GM23248 (cell line): ENCODE results near the gene BRF1. TPM values are rescaled to one million over a fixed set of nuclear protein-coding genes. Genes with fewer than 3 reads are reported as not detected.

Experiments
- DNase-seq: peaks from one replicate; pipeline ENCODE4 v3.0.0-alpha.2; 2015
- H2AFZ ChIP-seq: fragments of 200-600 bp; sonication (generic); 2 replicates; pipeline ENCODE4 v1.6.1; 2016; ENCODE audit warnings: antibody characterized with exemption
- H3F3A ChIP-seq: fragments of 200-600 bp; sonication (generic); 2 replicates; pipeline ENCODE4 v1.6.1; 2016; ENCODE audit warnings: mild to moderate bottlenecking, antibody characterized with exemption, mixed run types; ENCODE audit not compliant: insufficient read depth
- H3K27ac ChIP-seq: fragments of 200-600 bp; sonication (generic); 2 replicates; pipeline ENCODE4 v1.5.1; 2016; ENCODE audit warnings: mild to moderate bottlenecking
- H3K27me3 ChIP-seq: fragments of 200-600 bp; sonication (generic); replicated peaks from 2 replicates; pipeline ENCODE4 v1.6.1; 2016; ENCODE audit warnings: mild to moderate bottlenecking; ENCODE audit not compliant: insufficient read depth
- H3K36me3 ChIP-seq: fragments of 200-600 bp; sonication (generic); 2 replicates; pipeline ENCODE4 v1.6.1; 2016; ENCODE audit warnings: low read depth, mild to moderate bottlenecking
- H3K4me1 ChIP-seq: fragments of 200-600 bp; sonication (generic); 2 replicates; pipeline ENCODE4 v1.6.1; 2016; ENCODE audit warnings: mild to moderate bottlenecking; ENCODE audit not compliant: insufficient read depth
- H3K4me2 ChIP-seq: fragments of 200-600 bp; sonication (generic); one replicate; pipeline ENCODE4 v1.6.1; 2016; ENCODE audit warnings: mild to moderate bottlenecking; ENCODE audit not compliant: unreplicated experiment
- H3K4me3 ChIP-seq: fragments of 200-600 bp; sonication (generic); 2 replicates; pipeline ENCODE4 v1.5.1; 2016; ENCODE audit warnings: mild to moderate bottlenecking
- H3K79me2 ChIP-seq: fragments of 200-600 bp; sonication (generic); 2 replicates; pipeline ENCODE4 v1.6.1; 2016; ENCODE audit warnings: mild to moderate bottlenecking; ENCODE audit not compliant: insufficient read depth
- H3K9ac ChIP-seq: fragments of 200-600 bp; sonication (generic); 2 replicates; pipeline ENCODE4 v1.6.1; 2016; ENCODE audit warnings: mild to moderate bottlenecking
- H3K9me2 ChIP-seq: fragments of 200-600 bp; sonication (generic); 2 replicates; pipeline ENCODE4 v1.6.1; 2016; ENCODE audit warnings: mixed run types, mild to moderate bottlenecking, moderate library complexity; ENCODE audit not compliant: insufficient read depth
- H3K9me3 ChIP-seq: fragments of 200-600 bp; sonication (generic); one replicate; pipeline ENCODE4 v1.6.1; 2017; ENCODE audit warnings: low read depth
- H4K20me1 ChIP-seq: fragments of 200-600 bp; sonication (generic); 2 replicates; pipeline ENCODE4 v1.6.0; 2016; ENCODE audit not compliant: insufficient read depth
- EZH2 ChIP-seq: fragments of 200-600 bp; sonication (generic); IDR thresholded peaks from 2 replicates; pipeline ENCODE4 v1.6.1; 2018; ENCODE audit warnings: antibody characterized with exemption, mild to moderate bottlenecking; ENCODE audit not compliant: insufficient read depth, poor library complexity, severe bottlenecking
- EZH2phosphoT487 ChIP-seq: fragments of 200-600 bp; sonication (generic); IDR thresholded peaks from 2 replicates; pipeline ENCODE4 v1.6.1; 2018; ENCODE audit warnings: antibody characterized with exemption, moderate library complexity, mild to moderate bottlenecking, low read depth; ENCODE audit not compliant: insufficient read depth
- WGBS, 2 experiments: methylation state at CpG; one replicate each; pipeline ENCODE4 v1.1.6; 2015 to 2017; ENCODE audit warnings: low lambda C conversion rate in 2 of 2, low coverage in 1 of 2; ENCODE audit errors: missing lambda C conversion rate in 2 of 2; 5-methylcytosine and 5-hydroxymethylcytosine counted together
- in situ Hi-C: fragments of 300-500 bp; cut with MboI; formaldehyde crosslinking; loops from 2 replicates; pipeline ENCODE4 v1.15.0; 2020
- polyA plus RNA-seq: library from polyadenylated mRNA; unstranded; fragments of >200 nt; fragmentation: Nextera tagmentation; extraction: Ambion mirVana; gene quantifications from 2 replicates; pipeline ENCODE4 v1.2.1, GENCODE V29; 2016
- total RNA-seq: library from RNA; depleted of rRNA; stranded (reverse); fragments of >200 nt; shearing (Covaris generic); gene quantifications from 2 replicates; pipeline ENCODE4 v1.2.3, GENCODE V29; 2014

The BRF1 gene
- total and polyA plus RNA-seq, 2 experiments from 2014 or later: 10.5 to 27.0 TPM

DNA sequence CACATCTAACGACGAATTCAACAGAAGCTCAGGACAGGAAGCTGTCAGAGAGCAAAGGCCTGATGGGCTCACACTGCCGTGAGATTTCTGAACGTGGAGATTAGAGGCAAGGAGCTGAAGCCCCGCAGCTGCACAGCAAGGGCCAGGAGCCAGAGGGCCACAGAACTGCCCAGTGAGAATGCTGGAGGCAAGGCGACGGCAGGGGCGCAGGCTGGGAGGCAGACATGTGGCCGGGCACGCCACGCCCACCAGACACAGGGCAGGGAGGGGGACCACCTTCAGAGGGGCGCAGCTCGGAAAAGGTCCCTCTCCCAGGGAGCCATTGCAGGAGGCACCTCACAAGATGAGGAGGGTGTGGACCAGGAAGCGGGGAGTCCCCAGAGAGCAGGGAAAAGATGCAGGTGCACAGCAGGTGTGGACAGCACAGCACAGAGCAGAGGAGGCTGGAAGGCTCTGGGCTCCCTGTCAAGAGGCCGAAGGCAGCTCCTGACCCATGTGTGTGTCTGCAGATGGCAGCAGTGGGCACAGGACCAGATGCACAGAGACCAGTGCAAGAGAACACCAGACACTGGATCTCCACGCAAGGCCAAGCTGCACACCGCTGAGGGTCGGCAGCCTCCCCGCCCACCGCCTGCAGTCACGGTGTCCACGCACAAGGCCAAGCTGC is 29.4 kb downstream of the BRF1 start:
- Histone ChIP-seq H3K36me3 (no peaks in the 10 kb centered on the region), H3K9ac (no peak overlapping the region), H3K9me3 (no peaks in the 10 kb centered on the region), H2AFZ (no peak overlapping the region), H3K27ac (no peak overlapping the region), H3F3A (no peaks in the 10 kb centered on the region), H3K4me3 (no peak overlapping the region), H3K4me1 (no peaks in the 10 kb centered on the region), H3K4me2 (no peak overlapping the region), H3K9me2 (no peaks in the 10 kb centered on the region), H4K20me1 (no peaks in the 10 kb centered on the region; the same call in 1 of the 2 replicates), H3K27me3 (no peaks in the 10 kb centered on the region), H3K79me2 (peaks cover 8% of the 10 kb centered on the region; the same call in 1 of the 2 replicates)
- no peak for DNase-seq
- TF ChIP-seq EZH2 (no peak), EZH2phosphoT487 (no peak)
- in situ Hi-C loops: no loop called here
- WGBS, 2 experiments: 80 to 89% methylated on average over 14 to 22 of the region's 22 CpGs

DNA sequence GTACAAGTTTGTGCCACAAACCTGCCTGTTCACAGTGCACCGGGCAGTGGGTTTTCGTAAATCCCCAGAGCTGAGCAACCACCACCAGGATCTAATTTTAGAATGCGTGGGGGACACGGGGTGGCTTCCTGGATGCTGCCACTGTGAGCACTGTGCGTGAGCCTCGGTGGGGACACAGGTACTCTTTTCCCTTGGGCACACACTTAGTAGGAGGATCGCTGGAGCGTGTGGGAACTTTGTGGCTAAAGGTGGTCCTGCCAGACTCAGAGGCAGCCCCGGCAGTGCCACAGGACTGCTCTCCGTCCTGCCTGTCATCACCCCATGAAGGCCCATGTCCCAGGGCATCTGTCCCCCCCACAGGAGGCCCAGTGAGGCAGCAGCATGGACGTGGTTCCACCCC is 31.4 kb downstream of the BRF1 start:
- Histone ChIP-seq H3F3A (no peaks in the 10 kb centered on the region), H3K9me2 (no peaks in the 10 kb centered on the region), H3K4me3 (no peak overlapping the region), H3K36me3 (no peaks in the 10 kb centered on the region), H3K27me3 (no peaks in the 10 kb centered on the region), H3K4me2 (no peak overlapping the region), H3K27ac (no peak overlapping the region), H3K79me2 (peaks cover 8% of the 10 kb centered on the region; the same call in 1 of the 2 replicates), H3K4me1 (no peaks in the 10 kb centered on the region), H4K20me1 (no peaks in the 10 kb centered on the region; the same call in 1 of the 2 replicates), H2AFZ (no peak overlapping the region), H3K9ac (no peak overlapping the region), H3K9me3 (no peaks in the 10 kb centered on the region)
- 87 to 88% methylated on average over 10 to 11 of the region's 11 CpGs for WGBS, 2 experiments
- DNase-seq: no peak
- in situ Hi-C loops: no loop called here
- TF ChIP-seq EZH2phosphoT487: no peak
- no peak for TF ChIP-seq EZH2

DNA sequence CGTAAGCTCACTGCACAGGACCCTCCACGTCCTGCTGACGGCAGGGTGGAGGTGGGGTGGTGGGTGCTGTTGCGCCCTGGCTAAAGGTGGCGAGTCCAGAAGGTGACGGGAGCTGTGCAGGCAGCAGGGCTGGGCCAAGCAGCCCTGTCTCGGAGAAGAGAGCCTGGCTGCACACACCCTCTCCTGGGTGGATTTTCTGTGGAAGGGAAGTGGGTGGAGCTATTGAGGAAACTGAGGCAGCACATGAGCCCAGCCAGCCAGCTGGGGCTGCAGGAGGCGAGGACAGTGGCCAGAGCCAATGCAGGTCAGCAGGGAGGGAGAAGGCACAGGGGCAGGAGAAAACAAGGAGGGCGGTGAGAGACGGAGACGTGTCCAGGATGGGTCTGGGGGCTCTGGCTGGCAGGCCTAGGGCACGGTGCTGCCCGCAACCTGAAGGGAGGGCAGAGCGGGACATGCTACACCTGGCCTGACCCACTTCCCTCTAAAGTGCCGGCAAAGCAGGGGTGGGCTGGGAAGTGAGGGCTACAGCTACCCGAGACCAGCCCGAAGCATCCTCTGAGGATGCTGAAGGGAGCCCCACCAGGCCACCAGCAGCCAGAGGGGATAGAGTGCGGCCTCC is 32.0 kb downstream of the BRF1 start:
- TF ChIP-seq EZH2: no peak
- TF ChIP-seq EZH2phosphoT487: no peak
- in situ Hi-C loops: no loop called here
- Histone ChIP-seq H3K79me2 (peaks cover 8% of the 10 kb centered on the region; the same call in 1 of the 2 replicates), H4K20me1 (no peaks in the 10 kb centered on the region; the same call in 1 of the 2 replicates), H3F3A (no peaks in the 10 kb centered on the region), H3K9me3 (no peaks in the 10 kb centered on the region), H3K27ac (no peak overlapping the region), H3K36me3 (no peaks in the 10 kb centered on the region), H2AFZ (no peak overlapping the region), H3K4me3 (no peak overlapping the region), H3K4me2 (no peak overlapping the region), H3K27me3 (no peaks in the 10 kb centered on the region), H3K9ac (no peak overlapping the region), H3K9me2 (no peaks in the 10 kb centered on the region), H3K4me1 (no peaks in the 10 kb centered on the region)
- 96 to 97% methylated on average over 16 to 18 of the region's 18 CpGs for WGBS, 2 experiments
- DNase-seq: no peak

DNA sequence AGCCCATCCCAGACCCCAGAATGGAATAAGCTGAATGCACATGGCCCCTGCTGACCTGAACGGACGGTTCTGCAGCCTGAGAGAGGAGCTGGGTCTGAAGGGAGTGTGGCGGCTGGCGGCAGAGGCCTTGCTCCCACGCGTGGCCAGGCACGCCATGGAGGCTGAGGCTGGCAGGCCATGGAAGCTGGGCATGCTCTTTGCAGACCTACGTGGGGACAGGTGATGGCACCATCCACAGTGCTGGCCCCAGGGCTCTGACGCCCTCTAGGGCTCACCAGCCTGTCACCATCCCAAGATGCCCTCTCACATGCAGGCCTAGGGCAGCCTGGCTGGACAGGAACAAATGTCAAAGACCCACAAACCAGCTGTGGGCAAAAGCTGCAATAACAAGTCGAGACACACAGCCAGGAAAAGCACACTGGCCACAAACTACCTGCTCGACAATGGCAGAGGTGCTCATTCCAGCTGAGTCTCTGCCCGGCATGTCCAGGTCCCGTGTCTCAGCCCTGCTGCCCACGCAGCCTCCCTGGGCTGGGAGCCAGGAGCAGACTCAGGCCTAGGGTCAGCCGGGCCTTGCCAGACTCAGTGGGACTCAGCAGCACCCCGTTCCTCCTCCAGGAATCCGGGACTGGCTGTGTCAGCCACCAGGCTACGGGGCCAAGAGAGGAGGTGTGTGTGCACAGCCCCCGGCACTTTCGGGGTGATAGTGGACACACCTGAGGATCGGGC is 32.8 kb downstream of the BRF1 start:
- Histone ChIP-seq H3K4me3 (no peak overlapping the region), H3K36me3 (no peaks in the 10 kb centered on the region), H3K9me3 (no peaks in the 10 kb centered on the region), H3K79me2 (peaks cover 8% of the 10 kb centered on the region; the same call in 1 of the 2 replicates), H3K4me2 (no peak overlapping the region), H3K4me1 (no peaks in the 10 kb centered on the region), H3K27me3 (no peaks in the 10 kb centered on the region), H2AFZ (no peak overlapping the region), H3F3A (no peaks in the 10 kb centered on the region), H3K9me2 (no peaks in the 10 kb centered on the region), H3K27ac (no peak overlapping the region), H3K9ac (no peak overlapping the region), H4K20me1 (no peaks in the 10 kb centered on the region; the same call in 1 of the 2 replicates)
- WGBS, 2 experiments: 90 to 95% methylated on average over 20 to 21 of the region's 21 CpGs
- TF ChIP-seq EZH2phosphoT487: no peak
- TF ChIP-seq EZH2: no peak
- in situ Hi-C loops: no loop called here
- no peak for DNase-seq
